KMS-11 (cell line): ENCODE data around the gene SYT1.

Experiments used
- H2AFZ ChIP-seq: fragments of 200-600 bp; sonication (generic); 2 replicates; pipeline ENCODE4 v1.6.1; 2016; ENCODE audit warnings: antibody characterized with exemption, mixed run types, low read depth
- H3K27ac ChIP-seq: fragments of 200-600 bp; sonication (generic); 2 replicates; pipeline ENCODE4 v1.6.1; 2016; ENCODE audit warnings: mild to moderate bottlenecking, mixed run types
- H3K27me3 ChIP-seq: fragments of 200-600 bp; sonication (generic); 2 replicates; pipeline ENCODE4 v1.6.1; 2017; ENCODE audit warnings: mild to moderate bottlenecking, low read depth, mixed run types, moderate library complexity; ENCODE audit not compliant: insufficient read depth
- H3K36me3 ChIP-seq: fragments of 200-600 bp; sonication (generic); 2 replicates; pipeline ENCODE4 v1.6.1; 2017; ENCODE audit warnings: mild to moderate bottlenecking, mixed run types; ENCODE audit not compliant: insufficient read depth
- H3K4me1 ChIP-seq: fragments of 200-600 bp; sonication (generic); 2 replicates; pipeline ENCODE4 v1.6.1; 2016; ENCODE audit warnings: mild to moderate bottlenecking, low read depth, mixed run types; ENCODE audit not compliant: poor library complexity, severe bottlenecking
- H3K4me2 ChIP-seq: fragments of 200-600 bp; sonication (generic); 2 replicates; pipeline ENCODE4 v1.7.0; 2016; ENCODE audit warnings: mild to moderate bottlenecking, mixed run types
- H3K4me3 ChIP-seq: fragments of 200-600 bp; sonication (generic); IDR thresholded peaks from 2 replicates; pipeline ENCODE4 v1.6.1; 2017; ENCODE audit warnings: low read depth, low read length, mixed read lengths; ENCODE audit not compliant: insufficient read depth
- H3K79me2 ChIP-seq: fragments of 200-600 bp; sonication (generic); 2 replicates; pipeline ENCODE4 v1.6.1; 2016; ENCODE audit warnings: low read depth, mixed run types; ENCODE audit not compliant: insufficient read depth
- H3K9ac ChIP-seq: fragments of 200-600 bp; sonication (generic); 2 replicates; pipeline ENCODE4 v1.6.1; 2016; ENCODE audit warnings: mild to moderate bottlenecking, mixed run types
- H4K20me1 ChIP-seq: fragments of 200-600 bp; sonication (generic); 2 replicates; pipeline ENCODE4 v1.6.1; 2016; ENCODE audit warnings: mild to moderate bottlenecking, mixed run types; ENCODE audit not compliant: insufficient read depth
- CTCF ChIP-seq: fragments of 200-600 bp; sonication (generic); conservative IDR thresholded peaks from 2 replicates; pipeline ENCODE4 v1.6.1; 2017; ENCODE audit warnings: low read depth, mild to moderate bottlenecking, antibody characterized with exemption, low read length, moderate library complexity, mixed read lengths

SYT1 gene

DNA sequence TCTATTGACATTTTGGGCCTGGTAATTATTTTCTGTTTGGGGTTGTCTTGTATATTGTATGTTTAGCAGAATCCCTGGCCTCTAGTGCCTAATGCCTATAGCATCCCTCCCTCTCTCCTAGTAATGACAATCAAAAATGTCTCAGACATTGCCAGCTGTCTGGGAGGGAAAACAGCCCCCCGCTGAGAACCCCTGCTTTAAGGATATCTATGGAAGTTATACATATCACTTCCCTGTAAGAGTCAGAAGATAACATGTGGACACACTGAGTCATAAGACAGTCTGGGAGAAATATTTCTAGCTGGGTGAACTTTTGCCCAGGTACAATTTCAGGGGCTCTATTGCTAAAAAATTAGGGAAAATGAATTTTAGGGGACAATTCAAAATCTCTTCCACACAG lies 571.2 kb downstream of the SYT1 start:
- no peaks in the 10 kb centered on the region for H3K4me1 ChIP-seq
- no peaks in the 10 kb centered on the region for H3K36me3 ChIP-seq
- no peak for TF ChIP-seq CTCF
- H2AFZ ChIP-seq: no peak overlapping the region
- no peak overlapping the region for H3K27ac ChIP-seq
- H4K20me1 ChIP-seq: no peaks in the 10 kb centered on the region
- no peak overlapping the region for H3K9ac ChIP-seq
- H3K79me2 ChIP-seq: no peaks in the 10 kb centered on the region
- H3K4me3 ChIP-seq: no peak overlapping the region
- H3K27me3 ChIP-seq: no peaks in the 10 kb centered on the region
- no peak overlapping the region for H3K4me2 ChIP-seq

- no peak overlapping the region for H3K27ac ChIP-seq
- H2AFZ ChIP-seq: no peak overlapping the region
- H3K4me3 ChIP-seq: no peak overlapping the region
- no peaks in the 10 kb centered on the region for H3K27me3 ChIP-seq
- no peak overlapping the region for H3K4me2 ChIP-seq
- no peak overlapping the region for H3K9ac ChIP-seq
- H3K79me2 ChIP-seq: no peaks in the 10 kb centered on the region
- TF ChIP-seq CTCF: no peak
- H4K20me1 ChIP-seq: no peaks in the 10 kb centered on the region
- H3K36me3 ChIP-seq: no peaks in the 10 kb centered on the region
- H3K4me1 ChIP-seq: no peaks in the 10 kb centered on the region
Observed at GRCh38 chr12:79438480-79439174, 574.1 kb downstream of the SYT1 start.

GRCh38 chr12:79439175-79439825 lies 574.7 kb downstream of the SYT1 start:
- TF ChIP-seq CTCF: no peak

DNA sequence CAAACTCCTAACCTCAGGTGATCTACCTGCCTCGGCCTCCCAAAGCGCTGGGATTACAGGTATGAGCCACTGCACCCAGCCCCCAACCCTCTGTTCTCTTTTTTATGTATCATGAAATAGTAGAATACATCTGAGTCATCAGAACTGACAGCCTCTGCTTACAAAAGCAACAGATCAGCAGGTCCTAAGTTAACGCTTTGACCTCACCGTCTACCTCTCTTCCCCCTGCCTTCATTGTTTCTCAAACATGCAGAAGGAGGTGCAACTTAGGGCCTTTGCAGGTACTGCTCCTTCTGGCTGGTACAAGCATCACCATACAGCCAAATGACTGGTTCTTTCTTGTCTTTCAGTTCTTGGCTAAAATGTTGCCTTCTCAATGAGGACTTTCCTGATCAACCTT lies 577.0 kb downstream of the SYT1 start:
- H3K4me3 ChIP-seq: no peak overlapping the region
- no peaks in the 10 kb centered on the region for H3K79me2 ChIP-seq
- no peak for TF ChIP-seq CTCF
- no peaks in the 10 kb centered on the region for H4K20me1 ChIP-seq
- no peaks in the 10 kb centered on the region for H3K4me1 ChIP-seq
- no peak overlapping the region for H3K27ac ChIP-seq
- H3K27me3 ChIP-seq: no peaks in the 10 kb centered on the region
- H3K36me3 ChIP-seq: no peaks in the 10 kb centered on the region
- H3K4me2 ChIP-seq: no peak overlapping the region
- no peak overlapping the region for H2AFZ ChIP-seq
- H3K9ac ChIP-seq: no peak overlapping the region

More at GRCh38 chr12:79439175-79439825, 574.7 kb downstream of the SYT1 start:
- H3K27ac ChIP-seq: no peak overlapping the region
- H2AFZ ChIP-seq: no peak overlapping the region
- no peak overlapping the region for H3K4me3 ChIP-seq
- no peaks in the 10 kb centered on the region for H3K27me3 ChIP-seq
- H3K79me2 ChIP-seq: no peaks in the 10 kb centered on the region
- no peak overlapping the region for H3K9ac ChIP-seq
- no peaks in the 10 kb centered on the region for H4K20me1 ChIP-seq
- no peaks in the 10 kb centered on the region for H3K4me1 ChIP-seq
- no peaks in the 10 kb centered on the region for H3K36me3 ChIP-seq
- H3K4me2 ChIP-seq: no peak overlapping the region
